ENCODE measurements around the gene TMC2. TPM values are rescaled to one million over a fixed set of nuclear protein-coding genes. Genes with fewer than 3 reads are reported as not detected.
A peak's percentile ranks its signal among the peaks of the same experiment; 100 is the strongest.

The TMC2 gene
- total and polyA plus RNA-seq, 8 donors: 0.02 to 0.19 (median 0.09) TPM; not detected in 3

- intact Hi-C loops (cut with DNase I): loop anchor here in 2 of 3 donors (5.0 to 10.0 kb wide), 2 partner anchors 117 to 120 kb away; no protein-coding TSS in a partner anchor
- FAIRE-seq (no peak), DNase-seq (no peak), ATAC-seq (no peak)
- no peak overlapping the region for H3K4me3 ChIP-seq
- H3K27ac ChIP-seq: no peak overlapping the region
- no peaks in the 10 kb centered on the region for H3K27me3 ChIP-seq
- H3K36me3 ChIP-seq: no peaks in the 10 kb centered on the region
- no peaks in the 10 kb centered on the region for H3K9me3 ChIP-seq
- H3K4me1 ChIP-seq: no peaks in the 10 kb centered on the region
- 59 to 69% methylated on average over 6 of the region's 6 CpGs for WGBS, 2 donors
- no peak for TF ChIP-seq CTCF (IDR thresholded peaks at IDR 0.05)
These were observed 8.6 kb upstream of the TMC2 start for GRCh38 chr20:2527762-2528161.

- intact Hi-C loops (cut with DNase I): loop anchor here in 2 of 3 donors (5.0 to 10.0 kb wide), 2 partner anchors 116 to 119 kb away; no protein-coding TSS in a partner anchor
These were observed 7.6 kb upstream of the TMC2 start for GRCh38 chr20:2528671-2529271.

GRCh38 chr20:2533118-2533517 is 3.3 kb upstream of the TMC2 start:
- H3K27ac ChIP-seq: no peak overlapping the region
- intact Hi-C loops (cut with DNase I): no loop called here
- no peak overlapping the region for H3K4me3 ChIP-seq
- H3K27me3 ChIP-seq: no peaks in the 10 kb centered on the region
- TF ChIP-seq CTCF (IDR thresholded peaks at IDR 0.05): no peak
- H3K9me3 ChIP-seq: no peaks in the 10 kb centered on the region
- FAIRE-seq: no peak
- 66 to 81% methylated on average over 8 of the region's 8 CpGs for WGBS, 2 donors
- H3K36me3 ChIP-seq: no peaks in the 10 kb centered on the region
- peak in 1 of 6 donors; percentile 38 for DNase-seq
- no peaks in the 10 kb centered on the region for H3K4me1 ChIP-seq
- no peak for ATAC-seq

More at GRCh38 chr20:2528671-2529271, 7.6 kb upstream of the TMC2 start:
- H3K27me3 ChIP-seq: no peaks in the 10 kb centered on the region
- H3K27ac ChIP-seq: no peak overlapping the region
- FAIRE-seq: no peak
- H3K9me3 ChIP-seq: no peaks in the 10 kb centered on the region
- H3K4me3 ChIP-seq: no peak overlapping the region
- no peaks in the 10 kb centered on the region for H3K36me3 ChIP-seq
- no peak for TF ChIP-seq CTCF (IDR thresholded peaks at IDR 0.05)
- DNase-seq: no peak
- WGBS, 2 donors: 45 to 52% methylated on average over 10 of the region's 10 CpGs
- no peaks in the 10 kb centered on the region for H3K4me1 ChIP-seq
- ATAC-seq: no peak

GRCh38 chr20:2535711-2536559 is 438 bp upstream of the TMC2 start:
- no peak for DNase-seq
- Histone ChIP-seq H3K4me3 (no peak overlapping the region), H3K4me1 (no peaks in the 10 kb centered on the region), H3K27ac (no peak overlapping the region), H3K9me3 (no peaks in the 10 kb centered on the region), H3K27me3 (peaks cover 0 to under 1% (median 0%) of the 10 kb centered on the region in 4 donors), H3K36me3 (no peaks in the 10 kb centered on the region)
- FAIRE-seq: no peak
- WGBS, 2 donors: 47 to 51% methylated on average over 12 of the region's 12 CpGs
- intact Hi-C loops (cut with DNase I): no loop called here
- TF ChIP-seq CTCF (IDR thresholded peaks at IDR 0.05): no peak
- ATAC-seq: no peak

Data from pancreas (tissue), 10 donors.